GM12864 (cell line): Measurements from ENCODE around the gene ACAP1.

ENCODE experiments used
- DNase-seq: peaks from one replicate; pipeline ENCODE4 v3.0.0-alpha.2; 2011; ENCODE audit warnings: low read depth
- H3K4me3 ChIP-seq: 2 replicates; pipeline ENCODE4 v1.5.1; 2011; ENCODE audit warnings: mild to moderate bottlenecking, low read depth, low read length, control low read depth
- CTCF ChIP-seq: IDR thresholded peaks from 2 replicates; pipeline ENCODE4 v1.5.1; 2011; ENCODE audit warnings: low read depth, mild to moderate bottlenecking, moderate library complexity, low read length, control low read depth, inconsistent platforms; ENCODE audit errors: missing control alignments

The ACAP1 gene

GRCh38 chr17:7336240-7337175 is at the start of gene ACAP1:
ACAP1 (plus strand) TSS chr17:7336529; CDS start chr17:7336735, 206 bp downstream.
- TF ChIP-seq CTCF, result no peak
- peak; percentile 56 for DNase-seq

GRCh38 chr17:7289256-7290032 is 46.9 kb upstream of the ACAP1 start:
- no peak overlapping the region for H3K4me3 ChIP-seq
- no peak for TF ChIP-seq CTCF
- DNase-seq, result no peak

More at GRCh38 chr17:7336240-7337175, at the start of gene ACAP1:
- peak within 1 kb of the TSS; percentile 90 for H3K4me3 ChIP-seq

DNA sequence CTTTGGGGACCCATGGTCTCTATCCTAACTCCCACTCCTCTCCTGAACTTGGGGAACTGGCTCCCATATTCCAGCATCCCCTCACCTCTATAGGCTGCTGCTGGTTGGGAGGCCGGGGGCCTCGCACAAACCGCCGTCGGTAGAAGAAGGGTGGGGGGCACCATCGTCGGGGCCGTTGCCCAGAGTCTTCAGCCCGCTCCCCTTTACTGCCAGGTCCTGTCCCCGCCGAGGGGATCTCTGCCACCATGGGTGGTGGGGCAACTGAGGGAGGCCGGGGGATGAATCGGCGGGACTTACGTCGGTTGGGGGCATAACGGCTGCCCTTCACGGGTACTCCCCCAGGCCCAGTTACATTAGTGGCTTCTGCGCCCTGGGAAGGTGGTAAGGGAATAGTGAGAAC is 46.2 kb upstream of the ACAP1 start:
- TF ChIP-seq CTCF, result no peak
- H3K4me3 ChIP-seq, result no peak overlapping the region
- no peak for DNase-seq

- TF ChIP-seq CTCF, result no peak
- no peak overlapping the region for H3K4me3 ChIP-seq
Observed at GRCh38 chr17:7290685-7291084, 45.6 kb upstream of the ACAP1 start.

GRCh38 chr17:7292194-7292593 is 44.1 kb upstream of the ACAP1 start:
- TF ChIP-seq CTCF, result no peak
- no peak overlapping the region for H3K4me3 ChIP-seq
- DNase-seq, result no peak

More at GRCh38 chr17:7290685-7291084, 45.6 kb upstream of the ACAP1 start:
- DNase-seq, result no peak

GRCh38 chr17:7292729-7293128 is 43.6 kb upstream of the ACAP1 start:
- no peak for TF ChIP-seq CTCF
- no peak for DNase-seq
- no peak overlapping the region for H3K4me3 ChIP-seq
